ENCODE results near the gene NDUFAF8. TPM values are rescaled to one million over a fixed set of nuclear protein-coding genes. Genes with fewer than 3 reads are reported as not detected.

Gene NDUFAF8
- total RNA-seq, 1 donor from 2014 or later = 61.5 TPM

DNA sequence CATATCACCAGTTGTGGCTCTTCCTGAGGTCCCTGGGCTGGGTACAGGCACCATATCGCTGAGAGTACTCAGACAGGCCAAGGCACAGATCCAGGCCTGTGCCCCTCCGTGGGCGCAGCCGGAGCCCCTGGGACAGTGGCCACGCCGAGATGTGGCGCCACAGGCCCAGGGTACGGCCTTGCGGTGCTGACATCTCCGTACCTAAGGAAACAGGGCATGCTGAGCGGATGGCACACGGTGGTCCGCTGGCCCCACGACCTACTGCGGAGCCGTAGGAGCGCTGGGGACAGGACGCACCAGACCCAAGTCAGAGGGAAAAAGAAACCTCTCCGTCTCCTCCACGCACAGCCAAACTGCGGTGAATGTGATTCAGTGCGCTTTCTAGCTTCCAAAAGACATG, 26.5 kb downstream of the NDUFAF8 start:
- no peak for DNase-seq
- Histone ChIP-seq H3K4me3 (no peak overlapping the region), H3K27me3 (ENCODE audit: low read depth) (no peaks in the 10 kb centered on the region), H3K27ac (replicated peaks) (no peak overlapping the region), H3K9me3 (replicated peaks) (no peaks in the 10 kb centered on the region), H3K36me3 (peaks cover 80% of the 10 kb centered on the region), H3K4me1 (no peaks in the 10 kb centered on the region)
- intact Hi-C loops (cut with micrococcal nuclease) = no loop called here
- TF ChIP-seq, protein P1, sequence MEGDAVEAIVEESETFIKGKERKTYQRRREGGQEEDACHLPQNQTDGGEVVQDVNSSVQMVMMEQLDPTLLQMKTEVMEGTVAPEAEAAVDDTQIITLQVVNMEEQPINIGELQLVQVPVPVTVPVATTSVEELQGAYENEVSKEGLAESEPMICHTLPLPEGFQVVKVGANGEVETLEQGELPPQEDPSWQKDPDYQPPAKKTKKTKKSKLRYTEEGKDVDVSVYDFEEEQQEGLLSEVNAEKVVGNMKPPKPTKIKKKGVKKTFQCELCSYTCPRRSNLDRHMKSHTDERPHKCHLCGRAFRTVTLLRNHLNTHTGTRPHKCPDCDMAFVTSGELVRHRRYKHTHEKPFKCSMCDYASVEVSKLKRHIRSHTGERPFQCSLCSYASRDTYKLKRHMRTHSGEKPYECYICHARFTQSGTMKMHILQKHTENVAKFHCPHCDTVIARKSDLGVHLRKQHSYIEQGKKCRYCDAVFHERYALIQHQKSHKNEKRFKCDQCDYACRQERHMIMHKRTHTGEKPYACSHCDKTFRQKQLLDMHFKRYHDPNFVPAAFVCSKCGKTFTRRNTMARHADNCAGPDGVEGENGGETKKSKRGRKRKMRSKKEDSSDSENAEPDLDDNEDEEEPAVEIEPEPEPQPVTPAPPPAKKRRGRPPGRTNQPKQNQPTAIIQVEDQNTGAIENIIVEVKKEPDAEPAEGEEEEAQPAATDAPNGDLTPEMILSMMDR (IDR thresholded peaks at IDR 0.05; ENCODE audit: borderline replicate concordance) = no peak

DNA sequence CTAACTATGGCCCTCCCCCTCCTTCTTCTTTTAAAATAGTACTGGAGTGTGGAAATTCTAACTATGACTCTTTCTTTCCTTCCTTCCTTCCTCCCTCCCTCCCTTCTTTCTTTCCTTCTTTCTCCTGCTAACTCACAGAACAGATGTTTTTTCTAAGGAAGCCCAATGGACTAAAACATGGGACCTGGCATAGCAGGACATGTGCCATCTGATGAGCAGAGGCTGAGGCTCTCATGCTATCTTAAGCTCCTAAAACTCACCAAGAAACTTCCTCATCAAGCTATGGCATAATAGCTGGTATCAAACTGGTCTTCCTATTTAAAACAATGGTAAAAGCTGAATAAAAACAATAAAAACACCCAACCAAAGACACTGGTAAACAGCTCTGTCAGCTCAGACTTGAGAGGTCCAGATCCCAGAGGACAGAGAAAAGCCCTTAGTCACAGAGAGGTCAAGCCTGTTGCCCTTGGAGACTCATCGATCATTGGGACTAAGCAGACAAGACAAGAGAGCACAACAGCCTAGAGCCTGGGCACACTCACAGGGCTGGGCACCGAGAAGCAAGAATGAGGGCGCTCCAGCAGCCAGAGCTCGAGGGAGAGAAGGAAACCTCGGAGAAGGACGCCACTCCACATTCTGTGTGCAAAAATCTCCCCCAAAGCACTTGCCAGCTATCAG, 28.4 kb downstream of the NDUFAF8 start:
- TF ChIP-seq, protein P1 (IDR thresholded peaks at IDR 0.05; ENCODE audit: borderline replicate concordance) = no peak
- Histone ChIP-seq H3K36me3 (peaks cover 74% of the 10 kb centered on the region), H3K27me3 (ENCODE audit: low read depth) (no peaks in the 10 kb centered on the region), H3K4me3 (no peak overlapping the region), H3K4me1 (no peaks in the 10 kb centered on the region), H3K27ac (replicated peaks) (no peak overlapping the region), H3K9me3 (replicated peaks) (no peaks in the 10 kb centered on the region)
- intact Hi-C loops (cut with micrococcal nuclease) = no loop called here
- no peak for DNase-seq

DNA sequence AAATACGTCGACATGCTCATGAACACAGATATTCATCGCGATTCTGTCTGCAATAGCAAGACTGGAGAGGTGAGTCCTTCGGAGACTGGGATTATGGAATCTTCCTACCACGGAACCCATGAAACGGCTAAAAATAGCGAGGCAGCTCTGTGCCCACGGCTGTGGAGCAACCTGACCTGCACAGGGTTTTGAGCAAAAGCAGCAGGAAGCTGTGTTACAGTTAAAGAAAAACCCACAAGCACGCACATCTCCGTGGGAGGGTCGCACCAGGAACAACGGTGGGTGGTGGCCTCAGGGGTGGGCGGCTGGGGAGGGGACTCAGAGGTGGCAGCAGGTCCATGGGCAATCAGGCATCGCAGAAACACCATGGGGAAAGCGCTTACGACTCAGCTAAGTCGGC, 31.2 kb downstream of the NDUFAF8 start:
- Histone ChIP-seq H3K9me3 (replicated peaks) (no peaks in the 10 kb centered on the region), H3K4me1 (no peaks in the 10 kb centered on the region), H3K27me3 (ENCODE audit: low read depth) (no peaks in the 10 kb centered on the region), H3K36me3 (peaks cover 70% of the 10 kb centered on the region), H3K27ac (replicated peaks) (no peak overlapping the region), H3K4me3 (no peak overlapping the region)
- intact Hi-C loops (cut with micrococcal nuclease) = no loop called here
- no peak for DNase-seq
- TF ChIP-seq, protein P1 (IDR thresholded peaks at IDR 0.05; ENCODE audit: borderline replicate concordance) = no peak

DNA sequence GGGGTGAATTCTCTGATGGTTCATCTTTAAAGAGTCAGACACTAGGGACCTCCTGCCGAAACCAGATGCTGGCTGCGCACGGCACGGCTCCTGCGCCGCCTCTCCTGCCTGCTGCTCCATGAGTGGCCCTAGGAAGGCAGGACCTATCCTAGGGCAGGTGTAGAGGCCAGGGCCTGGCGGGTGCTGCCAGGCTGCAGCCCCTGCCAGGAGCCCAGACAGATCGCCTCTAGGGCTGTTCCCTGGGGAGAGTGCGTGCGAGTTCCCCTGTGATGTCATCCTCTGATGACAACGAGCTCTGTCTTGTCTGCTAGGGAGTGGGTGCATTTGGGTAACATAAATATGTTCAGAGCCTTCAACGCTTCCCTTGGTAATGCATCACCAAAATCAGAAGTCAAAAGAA, 32.1 kb downstream of the NDUFAF8 start:
- no peaks in the 10 kb centered on the region for H3K27me3 ChIP-seq (ENCODE audit: low read depth)
- no peaks in the 10 kb centered on the region for H3K4me1 ChIP-seq
- H3K27ac ChIP-seq (replicated peaks) = no peak overlapping the region
- intact Hi-C loops (cut with micrococcal nuclease) = no loop called here
- no peaks in the 10 kb centered on the region for H3K9me3 ChIP-seq (replicated peaks)
- DNase-seq = no peak
- TF ChIP-seq, protein P1 (IDR thresholded peaks at IDR 0.05; ENCODE audit: borderline replicate concordance) = no peak
- peaks cover 68% of the 10 kb centered on the region for H3K36me3 ChIP-seq
- no peak overlapping the region for H3K4me3 ChIP-seq

DNA sequence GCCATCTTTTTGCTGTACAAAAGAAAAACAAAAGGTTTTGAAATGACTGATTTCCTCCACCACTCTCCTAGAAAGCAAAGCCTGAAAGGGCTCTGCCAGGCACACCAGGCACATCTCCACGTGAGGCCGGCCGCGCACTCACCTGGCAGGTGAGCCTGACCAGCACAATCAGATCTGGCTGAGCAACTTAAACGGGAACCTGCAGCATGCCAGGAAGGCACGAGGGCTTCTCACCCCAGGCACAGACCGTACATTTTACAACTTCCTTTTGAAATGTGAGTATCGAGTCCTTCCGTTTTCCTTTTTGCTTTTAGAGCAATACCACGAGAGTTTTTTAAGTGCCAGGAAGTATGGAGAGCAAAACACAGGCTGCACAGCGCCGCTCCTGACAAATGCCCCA, 33.5 kb downstream of the NDUFAF8 start:
- Histone ChIP-seq H3K4me1 (peaks cover 10% of the 10 kb centered on the region), H3K9me3 (replicated peaks) (no peaks in the 10 kb centered on the region), H3K27me3 (ENCODE audit: low read depth) (no peaks in the 10 kb centered on the region), H3K36me3 (peaks cover 77% of the 10 kb centered on the region), H3K4me3 (no peak overlapping the region), H3K27ac (replicated peaks) (no peak overlapping the region)
- intact Hi-C loops (cut with micrococcal nuclease) = no loop called here
- TF ChIP-seq, protein P1 (IDR thresholded peaks at IDR 0.05; ENCODE audit: borderline replicate concordance) = no peak
- no peak for DNase-seq

All from left ventricle myocardium inferior (tissue), 1 donor.